Articular chondrocyte of knee joint (primary cell): ENCODE measurements around the gene DNAJB13. TPM values are rescaled to one million over a fixed set of nuclear protein-coding genes. Genes with fewer than 3 reads are reported as not detected.

Experiments used
- total RNA-seq: library from RNA; depleted of rRNA; stranded (reverse); fragments of >200 nt; gene quantifications from 2 replicates; pipeline ENCODE4 v1.2.3, GENCODE V29; 2012

DNAJB13 gene, protein sequence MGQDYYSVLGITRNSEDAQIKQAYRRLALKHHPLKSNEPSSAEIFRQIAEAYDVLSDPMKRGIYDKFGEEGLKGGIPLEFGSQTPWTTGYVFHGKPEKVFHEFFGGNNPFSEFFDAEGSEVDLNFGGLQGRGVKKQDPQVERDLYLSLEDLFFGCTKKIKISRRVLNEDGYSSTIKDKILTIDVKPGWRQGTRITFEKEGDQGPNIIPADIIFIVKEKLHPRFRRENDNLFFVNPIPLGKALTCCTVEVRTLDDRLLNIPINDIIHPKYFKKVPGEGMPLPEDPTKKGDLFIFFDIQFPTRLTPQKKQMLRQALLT
- total RNA-seq = not detected in 2 replicates

DNA sequence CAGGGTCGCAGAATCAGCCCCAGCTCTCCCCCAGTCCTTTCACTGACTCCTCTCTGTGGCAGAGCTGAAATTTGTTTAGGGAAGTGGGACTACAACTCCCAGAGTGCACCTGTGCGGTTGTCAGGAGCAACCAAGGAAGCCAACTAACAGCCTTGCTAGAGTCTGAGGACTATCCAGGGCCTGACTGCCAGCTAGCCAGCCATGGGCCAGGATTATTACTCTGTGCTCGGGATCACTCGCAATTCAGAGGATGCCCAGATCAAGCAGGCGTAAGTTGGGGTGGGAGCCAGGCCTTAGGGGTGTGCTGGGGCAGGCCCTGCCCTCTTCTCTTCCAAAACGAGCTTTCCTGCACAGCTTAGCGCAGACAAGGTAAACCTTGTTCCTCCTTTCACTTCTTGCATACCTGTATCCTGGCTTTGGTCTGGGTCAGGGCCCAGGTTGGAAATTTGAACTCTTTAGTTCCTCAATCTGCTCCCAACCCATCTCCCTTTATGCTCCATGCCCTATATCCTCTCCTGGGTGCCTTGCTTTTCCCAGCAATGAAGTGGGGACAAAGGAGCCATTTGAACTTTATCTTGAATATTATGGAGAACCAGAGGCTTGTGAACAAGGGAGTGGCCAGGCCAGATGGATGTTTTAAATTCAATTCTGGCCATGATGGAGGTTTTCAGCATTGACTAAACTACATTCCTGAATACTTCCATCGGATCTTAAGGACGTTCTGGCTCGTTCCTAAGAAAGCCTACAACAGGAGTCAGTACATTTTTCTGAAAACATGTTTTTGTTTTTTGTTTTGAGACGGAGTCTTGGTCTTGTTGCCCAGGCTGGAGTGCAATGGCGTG, at the start of gene DNAJB13:
Gene DNAJB13, plus strand, starts transcription at position 158 of the 842 bp plus-strand sequence. Its CDS starts 44 bp downstream, at position 202.

DNA sequence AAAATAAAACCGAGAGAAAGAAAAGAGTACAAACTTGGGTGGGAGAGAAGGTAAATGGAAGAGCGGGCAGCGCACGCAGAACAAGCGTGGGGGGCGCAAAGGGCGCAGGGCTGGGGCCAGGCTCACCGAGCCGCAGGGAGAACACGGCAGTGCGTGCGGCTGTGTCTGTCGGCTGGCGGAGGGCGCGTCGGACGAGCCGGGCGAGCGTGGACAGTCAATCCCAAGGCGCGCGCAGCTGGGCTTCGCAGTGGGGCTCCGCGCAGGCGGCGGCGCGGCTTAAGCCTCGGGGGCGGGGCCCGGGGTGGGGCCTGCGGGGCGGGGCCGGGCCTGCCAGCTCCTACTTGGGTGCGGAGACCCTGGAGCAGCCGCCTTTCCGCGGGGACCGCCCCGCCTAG, 31.8 kb downstream of the DNAJB13 start, which contains the start of gene UCP2:
Gene UCP2, minus strand, starts transcription at position 249 of the 395 bp plus-strand sequence. CDS start 4,465 bp downstream, outside the sequence.

DNA sequence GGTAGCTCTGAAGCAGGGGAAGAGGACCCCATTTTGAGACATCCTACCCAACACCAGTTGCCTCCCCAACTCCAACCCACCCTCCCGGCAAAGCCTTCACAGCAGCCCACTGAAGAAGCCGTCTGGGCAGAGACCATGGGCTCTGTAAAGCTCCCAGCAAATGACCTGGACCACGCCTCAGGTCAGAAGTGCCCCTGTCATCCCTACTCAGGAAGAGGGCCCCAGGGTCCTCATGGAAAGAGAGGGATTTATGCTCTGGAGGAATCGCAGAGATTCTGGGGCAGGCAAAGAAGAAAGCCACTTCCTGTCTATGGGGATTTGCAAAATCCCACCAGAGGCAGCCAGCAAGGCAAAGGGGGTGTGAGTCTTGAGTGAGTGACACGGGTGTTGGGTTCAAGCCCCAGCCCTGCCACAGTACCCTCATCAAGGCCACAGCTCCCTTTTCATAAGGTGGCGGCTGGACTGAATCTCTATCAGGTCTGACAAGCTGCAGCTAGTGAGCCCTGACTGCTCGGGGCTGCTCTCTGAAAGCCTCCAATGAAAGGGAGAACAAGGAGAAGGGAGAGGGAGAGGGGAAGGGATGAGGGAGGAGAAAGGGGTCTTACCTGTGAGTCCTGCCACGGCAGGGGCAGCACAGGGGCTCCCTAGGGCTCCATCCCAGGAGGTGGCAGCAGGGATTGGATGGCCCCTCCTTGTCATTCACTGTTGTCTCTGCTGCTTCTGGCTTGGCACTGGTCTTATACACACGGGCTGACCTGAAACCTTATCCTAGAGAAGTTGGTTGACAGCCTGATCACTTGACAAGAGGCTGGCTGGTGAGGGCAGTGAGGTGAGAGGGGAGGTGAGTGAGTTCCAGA, 57.8 kb downstream of the DNAJB13 start, which contains the start of gene UCP3:
Gene UCP3, minus strand, starts transcription at position 713 of the 857 bp plus-strand sequence. CDS start 2,043 bp downstream, outside the sequence.

Other genes starting within 250 kb of the DNAJB13 start
- gene RAB6A, start 190.0 kb upstream of the DNAJB13 start, total RNA-seq = 129 and 130 TPM in 2 replicates
- gene MRPL48, start 163.2 kb upstream of the DNAJB13 start, total RNA-seq = 20.8 and 22.1 TPM in 2 replicates
- 47.4 and 56.4 TPM in 2 replicates for gene COA4, start 74.2 kb upstream of the DNAJB13 start, total RNA-seq
- 10.7 and 12.9 TPM in 2 replicates for gene PAAF1, start 74.0 kb upstream of the DNAJB13 start, total RNA-seq
- gene UCP2, start 31.8 kb downstream of the DNAJB13 start, total RNA-seq = 5.1 and 8.6 TPM in 2 replicates
- 0.65 and 1.1 TPM in 2 replicates for gene UCP3, start 58.1 kb downstream of the DNAJB13 start, total RNA-seq
- 12.3 and 14.8 TPM in 2 replicates for gene C2CD3, start 220.0 kb downstream of the DNAJB13 start, total RNA-seq
- 20.5 and 27.1 TPM in 2 replicates for gene PPME1, start 220.3 kb downstream of the DNAJB13 start, total RNA-seq